Spleen (tissue), 11 donors: Measurements from ENCODE around the gene KRT85. TPM values are rescaled to one million over a fixed set of nuclear protein-coding genes. Genes with fewer than 3 reads are reported as not detected.

Experiments used
- DNase-seq: peaks from one replicate; pipeline ENCODE4 v3.0.0-alpha.2; 2020
- H3K27ac ChIP-seq, 8 donors: fragments of 200-600 bp; sonication (generic) in 7 of 8; 1 replicate in 4 of 8; 2 replicates in 4 of 8; pipeline versions ENCODE4 v1.5.0 to v1.8.0; 2016 to 2021; ENCODE audit warnings: inconsistent platforms in 4 of 8, mild to moderate bottlenecking in 4 of 8, moderate library complexity in 1 of 8
- H3K27me3 ChIP-seq, 7 donors: fragments of 200-600 bp; sonication (generic) in 6 of 7; replicated peaks in 1 of 7; 1 replicate in 4 of 7; 2 replicates in 3 of 7; pipeline versions ENCODE4 v1.5.0 to v1.8.0; 2016 to 2021; ENCODE audit warnings: inconsistent platforms in 3 of 7, mild to moderate bottlenecking in 1 of 7
- H3K36me3 ChIP-seq, 6 donors: fragments of 200-600 bp; sonication (generic) in 5 of 6; 1 replicate in 4 of 6; 2 replicates in 2 of 6; pipeline versions ENCODE4 v1.5.0 to v1.8.0; 2016 to 2021; ENCODE audit warnings: inconsistent platforms in 2 of 6
- H3K4me1 ChIP-seq, 6 donors: fragments of 200-600 bp; sonication (generic) in 5 of 6; 1 replicate in 3 of 6; 2 replicates in 3 of 6; pipeline versions ENCODE4 v1.5.0 to v1.8.0; 2016 to 2021; ENCODE audit warnings: inconsistent platforms in 3 of 6
- H3K4me3 ChIP-seq, 8 donors: fragments of 200-600 bp; sonication (generic) in 7 of 8; 1 replicate in 4 of 8; 2 replicates in 4 of 8; pipeline versions ENCODE4 v1.5.0 to v1.8.0; 2016 to 2021; ENCODE audit warnings: inconsistent platforms in 4 of 8, mild to moderate bottlenecking in 4 of 8, moderate library complexity in 2 of 8
- H3K9me3 ChIP-seq, 8 donors: fragments of 200-600 bp; sonication (generic) in 7 of 8; 1 replicate in 4 of 8; 2 replicates in 4 of 8; pipeline versions ENCODE4 v1.5.0 to v1.8.0; 2016 to 2021; ENCODE audit warnings: inconsistent platforms in 4 of 8
- CTCF ChIP-seq, 11 experiments: fragments of 200-600 bp in 7 of 11; fragments of 450-650 bp in 4 of 11; sonication (generic) in 4 of 11; IDR thresholded peaks in 8 of 11; conservative IDR thresholded peaks in 3 of 11; 1 replicate in 7 of 11; 2 replicates in 4 of 11; pipeline versions ENCODE4 v1.4.0 to v1.8.0; 2016 to 2021; ENCODE audit warnings: antibody characterized with exemption in 11 of 11, inconsistent platforms in 4 of 11, mild to moderate bottlenecking in 1 of 11
- POLR2A ChIP-seq, 3 donors: fragments of 450-650 bp; IDR thresholded peaks; one replicate each; pipeline ENCODE4 v1.5.1; 2017; ENCODE audit warnings: antibody characterized with exemption in 3 of 3, mild to moderate bottlenecking in 1 of 3
- POLR2AphosphoS5 ChIP-seq, 3 donors: sonication (generic); formaldehyde crosslinking; IDR thresholded peaks; one replicate each; pipeline ENCODE4 v1.5.1; 2017; ENCODE audit warnings: antibody characterized with exemption in 3 of 3
- WGBS, 5 donors: extraction: QIAGEN DNeasy Blood & Tissue Kit in 3 of 5; methylation state at CpG; one replicate each; pipeline versions ENCODE4 v1.1.5 to v1.1.7; 2013 to 2018; 5-methylcytosine and 5-hydroxymethylcytosine counted together
- intact Hi-C: fragments of 100-400 bp; cut with DNase I; formaldehyde crosslinking; loops from one replicate; pipeline ENCODE4 v1.15.0; 2023; ENCODE audit warnings: low total_unique reads
- polyA plus RNA-seq, 3 donors: library from polyadenylated mRNA; stranded (reverse); fragments of 200-250 nt; gene quantifications; one replicate each; pipeline ENCODE4 v1.2.1, GENCODE V29; 2013
- total RNA-seq, 7 donors: library from RNA; depleted of rRNA in 3 of 7; stranded (reverse); fragments of >200 nt in 3 of 7; fragmentation: NEBNext Ultra II Directional in 4 of 7; extraction: Animal tissue kit (Norgen Biotek cat#: 25700) in 4 of 7; gene quantifications; one replicate each; pipeline versions ENCODE4 v1.1.0 to v1.2.1, GENCODE V29; 2016 to 2021
- donor health status: healthy with polysubstance abuse.
- donor health status: DM: no; HTN: no; CAD: no; lungs with moderate emphysema.
- donor health status: DM: no; HTN: no; CAD: no.
- donor health status: Bipolar disorder and iron deficiency.
- donor health status: healthy.
- donor health status: DM: no; HTN: no; CAD: no.
- donor health status: DM: yes; HTN: yes; CAD: no.

The KRT85 gene
- total and polyA plus RNA-seq, 10 donors = 0.52 TPM; not detected in 9

GRCh38 chr12:52385226-52385702, 18.0 kb upstream of the KRT85 start, which contains the start of gene KRT84:
KRT84 (minus strand) TSS chr12:52385652; CDS start chr12:52385585, 67 bp downstream.
- TF ChIP-seq POLR2AphosphoS5 (IDR thresholded peaks at IDR 0.05) (no peak), POLR2A (IDR thresholded peaks at IDR 0.05) (no peak), CTCF (IDR thresholded peaks at IDR 0.05 in 8 of 11, conservative IDR thresholded peaks at IDR 0.05 in 3 of 11) (no peak)
- intact Hi-C loops = loop anchor here (10.0 kb wide), 1 partner anchor 110 kb away; the partner anchor contains the start of gene KRT6A
- peaks cover 0 to 8% (median 0%) of the 10 kb centered on the region in 6 donors for H3K4me1 ChIP-seq
- no peaks in the 10 kb centered on the region for H3K36me3 ChIP-seq
- DNase-seq = peak; percentile 46
- no peaks in the 10 kb centered on the region for H3K9me3 ChIP-seq
- H3K27ac ChIP-seq = no peak within 1 kb of the TSS
- peaks cover 0 to 17% (median 0%) of the 10 kb centered on the region in 7 donors for H3K27me3 ChIP-seq
- WGBS, 5 donors = 92 to 97% (median 93%) methylated on average over 11 of the region's 11 CpGs
- no peak within 1 kb of the TSS for H3K4me3 ChIP-seq

- TF ChIP-seq POLR2A (IDR thresholded peaks at IDR 0.05) (no peak), POLR2AphosphoS5 (IDR thresholded peaks at IDR 0.05) (no peak), CTCF (IDR thresholded peaks at IDR 0.05 in 8 of 11, conservative IDR thresholded peaks at IDR 0.05 in 3 of 11) (no peak)
- no peak overlapping the region for H3K4me3 ChIP-seq
- H3K27ac ChIP-seq = no peak overlapping the region
- DNase-seq = peak; percentile 48
- H3K9me3 ChIP-seq = no peaks in the 10 kb centered on the region
- no peaks in the 10 kb centered on the region for H3K36me3 ChIP-seq
- H3K27me3 ChIP-seq = peaks cover 0 to 10% (median 0%) of the 10 kb centered on the region in 7 donors
- H3K4me1 ChIP-seq = no peaks in the 10 kb centered on the region
- intact Hi-C loops = loop anchor here (10.0 kb wide), 1 partner anchor 111 kb away; the partner anchor contains the start of gene KRT6A
- WGBS, 5 donors = 67 to 100% (median 81%) methylated on average over 1 to 3 of the region's 3 CpGs
Measured at GRCh38 chr12:52383331-52383730, 16.1 kb upstream of the KRT85 start.

GRCh38 chr12:52382854-52383253, 15.6 kb upstream of the KRT85 start:
- no peaks in the 10 kb centered on the region for H3K36me3 ChIP-seq
- no peaks in the 10 kb centered on the region for H3K9me3 ChIP-seq
- no peaks in the 10 kb centered on the region for H3K4me1 ChIP-seq
- no peak overlapping the region for H3K4me3 ChIP-seq
- no peak overlapping the region for H3K27ac ChIP-seq
- TF ChIP-seq POLR2A (IDR thresholded peaks at IDR 0.05) (no peak), POLR2AphosphoS5 (IDR thresholded peaks at IDR 0.05) (no peak), CTCF (IDR thresholded peaks at IDR 0.05 in 8 of 11, conservative IDR thresholded peaks at IDR 0.05 in 3 of 11) (no peak)
- H3K27me3 ChIP-seq = peaks cover 0 to 15% (median 0%) of the 10 kb centered on the region in 7 donors
- intact Hi-C loops = loop anchor here (10.0 kb wide), 1 partner anchor 112 kb away; the partner anchor contains the start of gene KRT6A
- peak; percentile 6 for DNase-seq
- WGBS, 5 donors = 15 to 63% (median 28%) methylated on average over 2 of the region's 2 CpGs

GRCh38 chr12:52381206-52381605, 13.9 kb upstream of the KRT85 start:
- 75 to 90% (median 85%) methylated on average over 8 of the region's 8 CpGs for WGBS, 5 donors
- no peak for TF ChIP-seq POLR2AphosphoS5 (IDR thresholded peaks at IDR 0.05)
- no peak for TF ChIP-seq POLR2A (IDR thresholded peaks at IDR 0.05)
- no peak for TF ChIP-seq CTCF (IDR thresholded peaks at IDR 0.05 in 8 of 11, conservative IDR thresholded peaks at IDR 0.05 in 3 of 11)
- no peak for DNase-seq

More at GRCh38 chr12:52381206-52381605, 13.9 kb upstream of the KRT85 start:
- intact Hi-C loops = loop anchor here (10.0 kb wide), 1 partner anchor 114 kb away; the partner anchor contains the start of gene KRT6A
- Histone ChIP-seq H3K9me3 (no peaks in the 10 kb centered on the region), H3K27me3 (peaks cover 0 to 27% (median 0%) of the 10 kb centered on the region in 7 donors), H3K4me3 (no peak overlapping the region), H3K27ac (no peak overlapping the region), H3K4me1 (no peaks in the 10 kb centered on the region), H3K36me3 (no peaks in the 10 kb centered on the region)
